ENCODE data around the gene RAMP3. TPM values are rescaled to one million over a fixed set of nuclear protein-coding genes. Genes with fewer than 3 reads are reported as not detected.

Gene RAMP3
- total and polyA plus RNA-seq, 9 of the 15 experiments (the other 6 are each of a cell fraction or from before 2014, with no cell fraction given), result not detected

GRCh38 chr7:45150199-45150598 lies 7.4 kb upstream of the RAMP3 start (continued):
- TF ChIP-seq ZBTB40 (IDR thresholded peaks at IDR 0.05), result peak; percentile 73
- TF ChIP-seq ZBTB40 (CRISPR knock-in tag; IDR thresholded peaks at IDR 0.05), result no peak
- 0 out of 2 replicates have a peak, but pooled peaks have one; percentile 29 for TF ChIP-seq NCOA1 (IDR thresholded peaks at IDR 0.05; ENCODE audit: low read depth)
- TF ChIP-seq CUX1 (CRISPR knock-in tag; IDR thresholded peaks at IDR 0.05), result no peak
- 0 out of 2 replicates have a peak, but pooled peaks have one; percentile 18 for TF ChIP-seq HCFC1 (IDR thresholded peaks at IDR 0.05; ENCODE audit: low read depth, low read length)
- no peak for TF ChIP-seq ZNF785 (CRISPR knock-in tag; IDR thresholded peaks at IDR 0.05)
- TF ChIP-seq ZBTB12 (CRISPR knock-in tag; IDR thresholded peaks at IDR 0.05), result no peak
- TF ChIP-seq ZKSCAN3 (CRISPR knock-in tag; IDR thresholded peaks at IDR 0.05), result no peak
- TF ChIP-seq SRSF3 (IDR thresholded peaks at IDR 0.05; ENCODE audit: insufficient read depth, low read length), result no peak
- TF ChIP-seq RBM15 (IDR thresholded peaks at IDR 0.05; ENCODE audit: insufficient read depth, low read length), result no peak
- TF ChIP-seq GATA2 (CRISPR knock-in tag; IDR thresholded peaks at IDR 0.05), result no peak
